GM19395 (cell line): ENCODE results near the gene SLC6A19.

Experiments used
- ATAC-seq: cut with Tn5 transposase; IDR thresholded peaks from one replicate; pipeline ENCODE4 v1.9.1; 2021; ENCODE audit warnings: mild to moderate bottlenecking, moderate library complexity; ENCODE audit not compliant: unreplicated experiment

Gene SLC6A19

GRCh38 chr5:1165864-1166263 is 35.5 kb upstream of the SLC6A19 start:
- no peak for ATAC-seq

GRCh38 chr5:1166370-1166769 is 35.0 kb upstream of the SLC6A19 start:
- ATAC-seq: no peak

- peak; percentile 29 for ATAC-seq
These were observed 34.1 kb upstream of the SLC6A19 start for GRCh38 chr5:1167361-1167727.

GRCh38 chr5:1167728-1168709 is 33.4 kb upstream of the SLC6A19 start:
- ATAC-seq: peak; percentile 73

- no peak for ATAC-seq
These were observed 32.6 kb upstream of the SLC6A19 start for GRCh38 chr5:1168796-1169195.

- ATAC-seq: no peak
These were observed 31.9 kb upstream of the SLC6A19 start for GRCh38 chr5:1169211-1170115.

- ATAC-seq: no peak
These were observed 30.0 kb upstream of the SLC6A19 start for GRCh38 chr5:1171340-1171941.

GRCh38 chr5:1172007-1172581 is 29.3 kb upstream of the SLC6A19 start:
- no peak for ATAC-seq

GRCh38 chr5:1172670-1173404 is 28.6 kb upstream of the SLC6A19 start:
- no peak for ATAC-seq

GRCh38 chr5:1173485-1174070 is 27.8 kb upstream of the SLC6A19 start:
- no peak for ATAC-seq

- no peak for ATAC-seq
These were observed 27.1 kb upstream of the SLC6A19 start for GRCh38 chr5:1174122-1174936.

- no peak for ATAC-seq
These were observed 26.4 kb upstream of the SLC6A19 start for GRCh38 chr5:1175015-1175414.

GRCh38 chr5:1175801-1176472 is 25.5 kb upstream of the SLC6A19 start:
- no peak for ATAC-seq

GRCh38 chr5:1176473-1177391 is 24.7 kb upstream of the SLC6A19 start:
- ATAC-seq: no peak

- ATAC-seq: no peak
These were observed 23.4 kb upstream of the SLC6A19 start for GRCh38 chr5:1177826-1178528.

- no peak for ATAC-seq
These were observed 22.6 kb upstream of the SLC6A19 start for GRCh38 chr5:1178529-1179382.
